Measurements from ENCODE around the gene PAGE2B.

DNA sequence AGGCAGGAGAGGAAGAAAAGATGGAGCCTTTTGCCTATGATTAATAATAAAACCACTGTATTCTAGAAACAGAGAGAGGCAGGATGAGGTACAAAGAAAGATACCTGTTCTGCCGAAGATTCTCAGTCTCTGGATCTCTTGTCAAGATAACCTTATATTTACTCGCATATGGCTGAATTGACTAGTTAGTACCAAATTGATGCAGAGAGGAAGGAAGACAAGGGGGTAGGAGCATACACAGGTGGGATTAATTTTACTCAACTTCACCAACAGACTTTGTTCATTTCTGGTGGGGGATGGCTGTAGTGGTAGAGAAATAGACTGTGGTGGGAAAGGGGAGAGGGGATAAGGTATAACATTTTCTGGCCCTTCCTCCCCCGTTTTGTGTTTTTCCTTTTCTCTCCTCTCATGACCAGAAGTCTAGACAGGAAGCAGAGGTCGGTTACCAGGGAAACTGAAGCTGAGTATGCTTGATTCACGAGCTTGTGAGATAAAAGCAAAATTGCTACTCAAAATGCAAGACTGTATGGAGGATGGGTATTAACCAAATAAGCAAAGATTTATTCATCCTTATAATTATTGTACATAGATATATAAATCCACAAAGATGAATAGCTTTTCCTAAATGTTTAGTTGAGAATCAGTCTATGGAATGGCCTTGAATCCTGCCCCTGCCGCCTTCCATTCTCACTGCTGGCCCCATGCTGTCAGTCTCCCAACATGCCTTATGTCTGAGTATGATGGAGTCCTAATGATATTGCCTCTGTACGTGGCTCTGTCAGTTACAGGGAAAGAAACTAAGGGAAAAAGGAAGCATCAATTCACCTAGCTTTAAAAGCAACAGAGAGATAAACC lies 17.8 kb upstream of the PAGE2B start:
- TF ChIP-seq POLR2A (IDR thresholded peaks at IDR 0.05) (no peak), POLR2AphosphoS5 (IDR thresholded peaks at IDR 0.05) (no peak)
- TF ChIP-seq, protein P1, sequence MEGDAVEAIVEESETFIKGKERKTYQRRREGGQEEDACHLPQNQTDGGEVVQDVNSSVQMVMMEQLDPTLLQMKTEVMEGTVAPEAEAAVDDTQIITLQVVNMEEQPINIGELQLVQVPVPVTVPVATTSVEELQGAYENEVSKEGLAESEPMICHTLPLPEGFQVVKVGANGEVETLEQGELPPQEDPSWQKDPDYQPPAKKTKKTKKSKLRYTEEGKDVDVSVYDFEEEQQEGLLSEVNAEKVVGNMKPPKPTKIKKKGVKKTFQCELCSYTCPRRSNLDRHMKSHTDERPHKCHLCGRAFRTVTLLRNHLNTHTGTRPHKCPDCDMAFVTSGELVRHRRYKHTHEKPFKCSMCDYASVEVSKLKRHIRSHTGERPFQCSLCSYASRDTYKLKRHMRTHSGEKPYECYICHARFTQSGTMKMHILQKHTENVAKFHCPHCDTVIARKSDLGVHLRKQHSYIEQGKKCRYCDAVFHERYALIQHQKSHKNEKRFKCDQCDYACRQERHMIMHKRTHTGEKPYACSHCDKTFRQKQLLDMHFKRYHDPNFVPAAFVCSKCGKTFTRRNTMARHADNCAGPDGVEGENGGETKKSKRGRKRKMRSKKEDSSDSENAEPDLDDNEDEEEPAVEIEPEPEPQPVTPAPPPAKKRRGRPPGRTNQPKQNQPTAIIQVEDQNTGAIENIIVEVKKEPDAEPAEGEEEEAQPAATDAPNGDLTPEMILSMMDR (IDR thresholded peaks at IDR 0.05 in 8 of 11, conservative IDR thresholded peaks at IDR 0.05 in 3 of 11) = no peak
